HepG2 (cell line): ENCODE results near the gene SLC22A9. TPM values are rescaled to one million over a fixed set of nuclear protein-coding genes. Genes with fewer than 3 reads are reported as not detected.

Experiments
- BCL6 ChIP-seq: IDR thresholded peaks from 2 replicates; pipeline ENCODE4 v1.6.1; 2016; ENCODE audit warnings: missing genetic modification reagents, missing compliant biosample characterization
- FOXA1 ChIP-seq, 2 experiments: fragments of 450-650 bp in 1 of 2; sonication (generic) in 1 of 2; formaldehyde crosslinking in 1 of 2; IDR thresholded peaks; 2 replicates each; pipeline versions ENCODE4 v1.4.0 to v1.6.1; 2016 to 2020; ENCODE audit warnings: missing genetic modification reagents in 1 of 2
- FOXK1 ChIP-seq: sonication (generic); formaldehyde crosslinking; IDR thresholded peaks from 2 replicates; pipeline ENCODE4 v1.4.0; 2020; ENCODE audit warnings: low read depth, missing genetic modification reagents, borderline replicate concordance
- FOXP4 ChIP-seq: sonication (generic); formaldehyde crosslinking; IDR thresholded peaks from 2 replicates; pipeline ENCODE4 v1.4.0; 2020; ENCODE audit warnings: missing genetic modification reagents
- KDM5A ChIP-seq: fragments of 200-600 bp; sonication (generic); IDR thresholded peaks from 2 replicates; pipeline ENCODE4 v1.7.0; 2018; ENCODE audit warnings: antibody characterized with exemption, mild to moderate bottlenecking, low read length, borderline replicate concordance
- NCOA2 ChIP-seq: sonication (generic); formaldehyde crosslinking; IDR thresholded peaks from 2 replicates; pipeline ENCODE4 v1.8.0; 2022; ENCODE audit warnings: inconsistent platforms
- NFAT5 ChIP-seq: sonication (generic); formaldehyde crosslinking; IDR thresholded peaks from 2 replicates; pipeline ENCODE4 v1.4.0; 2020; ENCODE audit warnings: missing genetic modification reagents
- RARA ChIP-seq: IDR thresholded peaks from 2 replicates; pipeline ENCODE4 v1.6.1; 2016; ENCODE audit warnings: missing genetic modification reagents, missing compliant biosample characterization
- RFXANK ChIP-seq: IDR thresholded peaks from 2 replicates; pipeline ENCODE4 v1.6.1; 2016
- SAFB2 ChIP-seq: sonication (generic); formaldehyde crosslinking; IDR thresholded peaks from 2 replicates; pipeline ENCODE4 v1.5.1; 2020; ENCODE audit warnings: missing genetic modification reagents, low read depth, mild to moderate bottlenecking, borderline replicate concordance
- SMAD3 ChIP-seq: sonication (generic); formaldehyde crosslinking; IDR thresholded peaks from 2 replicates; pipeline ENCODE4 v1.4.0; 2020; ENCODE audit warnings: missing genetic modification reagents
- TFDP2 ChIP-seq: sonication (generic); formaldehyde crosslinking; IDR thresholded peaks from 2 replicates; pipeline ENCODE4 v1.4.0; 2020; ENCODE audit warnings: missing genetic modification reagents
- XRCC5 ChIP-seq: fragments of 200-400 bp; formaldehyde crosslinking; optimal IDR thresholded peaks from 2 replicates; pipeline ENCODE3; 2017; ENCODE audit warnings: mild to moderate bottlenecking, low read length
- ZNF18 ChIP-seq: sonication (generic); formaldehyde crosslinking; IDR thresholded peaks from 2 replicates; pipeline ENCODE4 v1.8.0; 2022; ENCODE audit warnings: mild to moderate bottlenecking, missing genetic modification reagents; ENCODE audit not compliant: insufficient replicate concordance
- ZNF30 ChIP-seq: sonication (generic); formaldehyde crosslinking; IDR thresholded peaks from 2 replicates; pipeline ENCODE4 v1.5.0; 2020; ENCODE audit warnings: mild to moderate bottlenecking, missing genetic modification reagents
- ZNF660 ChIP-seq: sonication (generic); formaldehyde crosslinking; IDR thresholded peaks from 2 replicates; pipeline ENCODE4 v1.5.1; 2020; ENCODE audit warnings: mild to moderate bottlenecking, low read depth, missing genetic modification reagents, borderline replicate concordance
- ZNF761 ChIP-seq: sonication (generic); formaldehyde crosslinking; conservative IDR thresholded peaks from 2 replicates; pipeline ENCODE4 v1.4.0; 2020; ENCODE audit warnings: mild to moderate bottlenecking, missing genetic modification reagents
- ZNF777 ChIP-seq: sonication (generic); formaldehyde crosslinking; IDR thresholded peaks from 2 replicates; pipeline ENCODE4 v1.4.0; 2020; ENCODE audit warnings: missing genetic modification reagents
- polyA plus RNA-seq, 8 experiments: library from polyadenylated mRNA; depleted of rRNA in 3 of 8; stranded (reverse) in 7 of 8; unstranded in 1 of 8; fragments of >200 nt; fragmentation: Illumina TruSeq in 4 of 8; extraction: Trizol in 4 of 8; gene quantifications; 2 replicates each; pipeline versions ENCODE4 v1.2.1 to v1.2.3, GENCODE V29; 2011 to 2016; ENCODE audit warnings: low read depth in 4 of 8, missing spikeins in 1 of 8, mixed read lengths in 1 of 8; ENCODE audit not compliant: insufficient read depth in 1 of 8
- total RNA-seq, 5 experiments: library from RNA; depleted of rRNA; stranded (reverse); fragments of >200 nt; fragmentation: Illumina TruSeq; extraction: Trizol; gene quantifications; 2 replicates each; pipeline ENCODE4 v1.2.3, GENCODE V29; 2016; ENCODE audit warnings: low read depth in 1 of 5

SLC22A9 gene
- total and polyA plus RNA-seq, 2 of the 13 experiments (the other 11 are each of a cell fraction or from before 2014, with no cell fraction given) = 4.0 to 11.7 TPM

- no peak for TF ChIP-seq KDM5A
- TF ChIP-seq TFDP2 = no peak
- TF ChIP-seq NFAT5 (CRISPR knock-in tag) = no peak
- peak; percentile 72 for TF ChIP-seq BCL6 (CRISPR knock-in tag)
- peak; percentile 69 for TF ChIP-seq FOXP4 (CRISPR knock-in tag)
- no peak for TF ChIP-seq ZNF777 (CRISPR knock-in tag)
- 0 out of 2 replicates have a peak, but pooled peaks have one; percentile 18 for TF ChIP-seq FOXK1 (CRISPR knock-in tag)
- TF ChIP-seq ZNF660 (CRISPR knock-in tag) = no peak
- 0 out of 2 replicates have a peak, but pooled peaks have one; percentile 36 for TF ChIP-seq NCOA2
- no peak for TF ChIP-seq FOXA1 (IDR thresholded peaks at IDR 0.05)
- TF ChIP-seq FOXA1 (CRISPR knock-in tag; IDR thresholded peaks at IDR 0.05) = peak; percentile 14; the same call in 1 of the 2 replicates
- TF ChIP-seq SAFB2 = no peak
- 0 out of 2 replicates have a peak, but pooled peaks have one; percentile 23 for TF ChIP-seq RARA (CRISPR knock-in tag)
- no peak for TF ChIP-seq RFXANK (CRISPR knock-in tag)
- no peak for TF ChIP-seq ZNF30
- no peak for TF ChIP-seq ZNF18 (CRISPR knock-in tag)
- TF ChIP-seq SMAD3 (CRISPR knock-in tag) = 0 out of 2 replicates have a peak, but pooled peaks have one; percentile 24
- no peak for TF ChIP-seq ZNF761 (CRISPR knock-in tag)
- TF ChIP-seq XRCC5 = no peak
Observed at GRCh38 chr11:63362196-63362793, 7.3 kb upstream of the SLC22A9 start (continued).
